Peyer's patch (tissue), 4 donors: ENCODE results near the gene PTPN14. TPM values are rescaled to one million over a fixed set of nuclear protein-coding genes. Genes with fewer than 3 reads are reported as not detected.

Source experiments
- DNase-seq, 3 donors: peaks; one replicate each; pipeline ENCODE4 v3.0.0-alpha.2; 2017 to 2019
- H3K27ac ChIP-seq, 4 donors: fragments of 200-600 bp; sonication (generic); one replicate each; pipeline ENCODE4 v1.5.1; 2016 to 2019
- H3K27me3 ChIP-seq, 2 donors: fragments of 200-600 bp; sonication (generic); one replicate each; pipeline ENCODE4 v1.5.1; 2019
- H3K36me3 ChIP-seq, 3 donors: fragments of 200-600 bp; sonication (generic); one replicate each; pipeline ENCODE4 v1.5.1; 2016 to 2019
- H3K4me1 ChIP-seq, 4 donors: fragments of 200-600 bp; sonication (generic); one replicate each; pipeline ENCODE4 v1.5.1; 2016 to 2019
- H3K4me3 ChIP-seq, 4 donors: fragments of 200-600 bp; sonication (generic); 1 replicate in 3 of 4; 2 replicates in 1 of 4; pipeline ENCODE4 v1.5.1; 2016 to 2019; ENCODE audit warnings: mild to moderate bottlenecking in 1 of 4
- H3K9me3 ChIP-seq, 4 donors: fragments of 200-600 bp; sonication (generic); one replicate each; pipeline ENCODE4 v1.5.1; 2016 to 2019; ENCODE audit warnings: mild to moderate bottlenecking in 1 of 4
- POLR2A ChIP-seq, 2 donors: fragments of 450-650 bp; IDR thresholded peaks; one replicate each; pipeline ENCODE4 v1.5.1; 2017; ENCODE audit warnings: antibody characterized with exemption in 2 of 2, mild to moderate bottlenecking in 2 of 2, moderate library complexity in 2 of 2
- total RNA-seq, 4 donors: library from RNA; depleted of rRNA; stranded (reverse); fragments of >200 nt; gene quantifications; one replicate each; pipeline ENCODE4 v1.1.0, GENCODE V29; 2016
- TF ChIP-seq, protein P1 (sequence below), 6 experiments: fragments of 450-650 bp in 4 of 6; fragments of 200-600 bp in 2 of 6; sonication (generic) in 1 of 6; IDR thresholded peaks; one replicate each; pipeline ENCODE4 v1.5.1; 2017 to 2019; ENCODE audit warnings: antibody characterized with exemption in 6 of 6, mild to moderate bottlenecking in 3 of 6, moderate library complexity in 1 of 6

PTPN14 gene
- total RNA-seq, 4 donors from 2014 or later, result 1.9 to 6.6 (median 4.2) TPM

DNA sequence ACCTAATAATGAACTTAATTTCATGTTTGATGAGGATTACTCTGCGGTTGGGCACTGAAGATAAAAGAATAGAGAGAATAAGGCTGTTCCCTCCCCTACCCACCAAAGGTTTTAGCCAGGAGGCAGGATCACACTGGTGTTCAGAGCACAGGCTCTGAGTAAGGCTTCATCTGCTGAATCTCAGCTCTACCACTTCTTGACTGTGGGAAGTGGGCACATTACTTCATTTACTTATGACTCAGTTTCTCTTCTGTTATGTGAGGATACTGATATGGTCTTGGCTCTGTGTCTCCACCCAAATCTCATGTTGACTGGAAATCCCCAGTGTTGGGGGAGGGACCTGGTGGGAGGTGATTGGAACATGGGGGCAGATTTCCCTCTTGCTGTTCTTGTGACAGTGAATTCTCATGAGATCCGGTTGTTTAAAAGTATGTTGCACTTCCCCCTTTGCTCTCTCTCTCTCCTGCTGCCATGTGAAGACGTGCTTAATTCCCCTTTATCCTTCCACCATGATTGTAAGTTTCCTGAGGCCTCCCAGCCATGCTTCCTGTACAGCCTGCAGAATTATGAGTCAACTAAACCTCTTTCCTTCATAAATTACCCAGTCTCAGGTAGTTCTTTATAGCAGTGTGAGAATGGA, 190.8 kb downstream of the PTPN14 start:
- no peak for TF ChIP-seq POLR2A (IDR thresholded peaks at IDR 0.05)
- Histone ChIP-seq H3K36me3 (no peaks in the 10 kb centered on the region), H3K27me3 (no peaks in the 10 kb centered on the region), H3K27ac (no peak overlapping the region), H3K9me3 (no peaks in the 10 kb centered on the region), H3K4me3 (no peak overlapping the region), H3K4me1 (no peaks in the 10 kb centered on the region)
- no peak for DNase-seq

DNA sequence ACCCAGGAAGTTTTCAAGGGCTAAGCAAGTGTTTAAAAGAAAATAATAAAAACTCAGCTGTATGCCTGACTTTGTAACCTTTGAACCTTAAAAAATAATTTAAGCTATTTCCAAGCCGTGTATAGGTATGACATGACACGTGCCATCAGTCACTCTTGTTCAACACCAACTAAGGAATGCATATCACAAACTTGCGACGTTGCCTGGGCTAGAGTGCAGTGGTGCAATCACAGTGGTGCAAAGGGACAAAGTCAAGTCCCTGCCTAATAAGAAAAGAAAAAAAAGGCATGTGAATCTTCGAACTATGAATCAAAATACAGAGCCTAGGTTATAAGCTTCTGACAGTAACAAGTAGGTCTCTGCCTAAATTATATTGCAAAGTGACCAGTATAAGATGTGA, 191.3 kb downstream of the PTPN14 start:
- Histone ChIP-seq H3K27me3 (no peaks in the 10 kb centered on the region), H3K4me3 (no peak overlapping the region), H3K9me3 (no peaks in the 10 kb centered on the region), H3K36me3 (no peaks in the 10 kb centered on the region), H3K4me1 (no peaks in the 10 kb centered on the region), H3K27ac (no peak overlapping the region)
- TF ChIP-seq, protein P1, sequence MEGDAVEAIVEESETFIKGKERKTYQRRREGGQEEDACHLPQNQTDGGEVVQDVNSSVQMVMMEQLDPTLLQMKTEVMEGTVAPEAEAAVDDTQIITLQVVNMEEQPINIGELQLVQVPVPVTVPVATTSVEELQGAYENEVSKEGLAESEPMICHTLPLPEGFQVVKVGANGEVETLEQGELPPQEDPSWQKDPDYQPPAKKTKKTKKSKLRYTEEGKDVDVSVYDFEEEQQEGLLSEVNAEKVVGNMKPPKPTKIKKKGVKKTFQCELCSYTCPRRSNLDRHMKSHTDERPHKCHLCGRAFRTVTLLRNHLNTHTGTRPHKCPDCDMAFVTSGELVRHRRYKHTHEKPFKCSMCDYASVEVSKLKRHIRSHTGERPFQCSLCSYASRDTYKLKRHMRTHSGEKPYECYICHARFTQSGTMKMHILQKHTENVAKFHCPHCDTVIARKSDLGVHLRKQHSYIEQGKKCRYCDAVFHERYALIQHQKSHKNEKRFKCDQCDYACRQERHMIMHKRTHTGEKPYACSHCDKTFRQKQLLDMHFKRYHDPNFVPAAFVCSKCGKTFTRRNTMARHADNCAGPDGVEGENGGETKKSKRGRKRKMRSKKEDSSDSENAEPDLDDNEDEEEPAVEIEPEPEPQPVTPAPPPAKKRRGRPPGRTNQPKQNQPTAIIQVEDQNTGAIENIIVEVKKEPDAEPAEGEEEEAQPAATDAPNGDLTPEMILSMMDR (IDR thresholded peaks at IDR 0.05), result no peak
- no peak for TF ChIP-seq POLR2A (IDR thresholded peaks at IDR 0.05)
- DNase-seq, result no peak

DNA sequence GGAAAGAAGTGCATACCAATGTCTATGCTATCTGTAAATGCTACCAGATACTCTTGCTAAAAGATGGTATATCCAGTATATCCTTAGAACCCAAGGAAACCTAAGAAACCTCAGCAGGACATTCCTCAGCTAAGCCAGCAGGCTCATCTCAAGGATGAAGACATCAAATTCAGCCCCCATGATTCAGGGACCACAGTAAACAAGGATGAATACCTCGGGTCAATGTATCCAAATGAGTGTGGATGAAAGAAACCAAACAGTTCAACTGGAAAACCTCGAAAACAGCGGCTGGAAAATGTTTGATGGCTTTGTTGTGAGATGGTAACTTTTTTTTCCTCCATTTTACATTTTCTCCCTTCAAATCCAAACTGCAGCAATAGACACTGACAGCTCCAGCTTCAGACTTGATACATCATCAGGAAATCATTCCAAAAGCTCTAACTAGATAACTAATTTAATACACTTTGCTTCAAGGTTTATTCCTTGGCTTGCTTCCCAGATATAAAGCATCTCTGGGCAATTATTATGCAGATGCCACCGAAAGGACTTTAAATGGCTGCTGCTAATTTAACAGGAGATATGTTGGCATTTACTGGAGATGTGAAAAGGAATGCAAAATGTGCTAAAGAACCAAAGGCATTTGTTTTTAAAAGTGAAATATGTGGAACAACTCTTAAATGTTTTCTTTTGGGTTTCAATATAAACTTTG, 196.8 kb downstream of the PTPN14 start:
- H3K36me3 ChIP-seq, result no peaks in the 10 kb centered on the region
- no peaks in the 10 kb centered on the region for H3K9me3 ChIP-seq
- H3K27me3 ChIP-seq, result no peaks in the 10 kb centered on the region
- no peak for DNase-seq
- TF ChIP-seq POLR2A (IDR thresholded peaks at IDR 0.05), result no peak
- TF ChIP-seq, protein P1 (IDR thresholded peaks at IDR 0.05), result no peak
- H3K4me3 ChIP-seq, result no peak overlapping the region
- no peak overlapping the region for H3K27ac ChIP-seq
- H3K4me1 ChIP-seq, result no peaks in the 10 kb centered on the region

DNA sequence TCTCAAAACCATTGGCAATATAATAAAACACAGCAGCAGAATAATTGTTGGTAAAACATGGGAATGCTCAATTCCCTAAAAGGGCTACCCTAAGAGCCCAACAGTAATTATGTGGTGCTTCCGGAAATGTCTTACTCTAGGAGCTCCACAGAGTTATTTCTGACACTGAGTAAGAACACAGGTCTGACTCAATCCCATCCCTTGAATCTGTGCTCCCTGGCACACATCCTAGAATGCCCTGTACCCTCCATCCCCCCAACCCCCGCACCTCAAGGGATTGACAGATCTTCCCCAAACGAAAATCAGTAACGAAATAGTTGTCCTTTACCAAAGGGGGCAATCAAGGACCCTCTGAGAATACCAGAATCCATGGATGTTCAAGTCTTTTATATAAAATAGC, 198.6 kb downstream of the PTPN14 start:
- no peaks in the 10 kb centered on the region for H3K4me1 ChIP-seq
- TF ChIP-seq POLR2A (IDR thresholded peaks at IDR 0.05), result no peak
- TF ChIP-seq, protein P1 (IDR thresholded peaks at IDR 0.05), result no peak
- H3K27ac ChIP-seq, result no peak overlapping the region
- no peaks in the 10 kb centered on the region for H3K9me3 ChIP-seq
- DNase-seq, result no peak
- H3K27me3 ChIP-seq, result no peaks in the 10 kb centered on the region
- no peak overlapping the region for H3K4me3 ChIP-seq
- H3K36me3 ChIP-seq, result peaks cover 0 to 3% (median 0%) of the 10 kb centered on the region in 3 donors

DNA sequence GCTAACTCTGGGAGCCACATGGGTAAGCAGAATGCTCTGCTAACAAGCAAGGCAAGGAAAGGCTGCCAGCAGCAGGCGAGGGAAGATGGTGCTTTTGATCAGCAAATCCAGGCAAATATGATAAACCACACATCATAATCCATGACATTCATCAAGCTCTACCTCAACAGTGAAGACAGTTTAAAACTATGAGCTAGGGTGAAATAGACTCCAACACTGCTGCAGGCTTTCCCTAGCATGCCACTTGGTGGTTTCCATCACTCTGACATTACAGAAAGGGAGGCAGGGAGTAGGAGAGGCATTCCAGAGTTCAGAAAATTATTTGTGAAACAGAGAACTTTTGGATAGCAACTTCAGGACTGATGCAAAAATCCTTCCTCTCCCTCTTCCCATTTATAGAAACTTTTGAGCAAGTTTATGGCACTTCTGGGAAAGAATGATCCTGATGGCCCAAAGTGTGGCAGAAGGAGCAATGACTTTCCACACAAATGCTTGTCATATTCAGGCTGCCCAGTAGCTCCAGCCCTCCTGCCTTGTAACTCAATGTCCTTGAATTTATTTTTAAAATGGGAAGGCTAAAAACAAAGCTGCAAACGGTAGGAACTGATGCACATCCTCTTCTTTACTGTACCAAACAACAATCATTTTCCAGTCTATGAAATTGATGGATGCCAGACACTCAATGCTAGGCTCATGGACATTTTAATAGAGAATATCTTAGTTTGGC, 199.7 kb downstream of the PTPN14 start:
- H3K4me3 ChIP-seq, result no peak overlapping the region
- no peak for DNase-seq
- H3K9me3 ChIP-seq, result no peaks in the 10 kb centered on the region
- H3K36me3 ChIP-seq, result peaks cover 0 to 3% (median 0%) of the 10 kb centered on the region in 3 donors
- no peaks in the 10 kb centered on the region for H3K4me1 ChIP-seq
- no peaks in the 10 kb centered on the region for H3K27me3 ChIP-seq
- TF ChIP-seq POLR2A (IDR thresholded peaks at IDR 0.05), result no peak
- TF ChIP-seq, protein P1 (IDR thresholded peaks at IDR 0.05), result no peak
- H3K27ac ChIP-seq, result no peak overlapping the region

DNA sequence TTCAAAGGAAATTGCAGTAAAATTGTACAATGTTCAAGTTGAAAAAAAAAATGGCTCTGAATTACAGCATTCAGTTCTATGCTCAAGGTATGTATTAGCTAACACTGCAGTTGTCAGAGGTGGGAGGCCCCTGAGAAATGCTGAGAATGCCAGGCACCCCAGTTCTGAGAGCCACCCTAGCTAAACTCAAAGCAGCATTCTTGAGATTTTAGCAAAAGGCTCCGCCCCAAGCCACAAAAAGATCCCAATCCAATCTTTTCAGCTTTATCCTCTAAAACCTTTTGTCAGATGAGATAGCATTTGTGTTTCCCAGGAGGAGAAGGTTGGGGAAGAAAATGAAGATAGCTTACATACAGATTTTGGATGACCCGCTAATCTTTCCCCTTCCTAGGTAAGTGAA, 201.6 kb downstream of the PTPN14 start:
- Histone ChIP-seq H3K36me3 (peaks cover 0 to 3% (median 0%) of the 10 kb centered on the region in 3 donors), H3K4me3 (no peak overlapping the region), H3K4me1 (no peaks in the 10 kb centered on the region), H3K27ac (no peak overlapping the region), H3K9me3 (no peaks in the 10 kb centered on the region), H3K27me3 (no peaks in the 10 kb centered on the region)
- TF ChIP-seq POLR2A (IDR thresholded peaks at IDR 0.05), result no peak
- TF ChIP-seq, protein P1 (IDR thresholded peaks at IDR 0.05), result no peak
- no peak for DNase-seq
